Lower leg skin (tissue), 4 donors: ENCODE measurements around the gene RPL4. TPM values are rescaled to one million over a fixed set of nuclear protein-coding genes. Genes with fewer than 3 reads are reported as not detected.

Experiments used
- DNase-seq, 2 donors: peaks; one replicate each; pipeline ENCODE4 v3.0.0-alpha.2; 2019; ENCODE audit warnings: low spot score in 2 of 2
- H3K4me3 ChIP-seq: fragments of 200-600 bp; sonication (generic); 2 replicates; pipeline ENCODE4 v1.5.1; 2017; ENCODE audit warnings: mild to moderate bottlenecking, low read depth; ENCODE audit not compliant: poor library complexity, severe bottlenecking
- CTCF ChIP-seq, 3 donors: fragments of 450-650 bp; IDR thresholded peaks; one replicate each; pipeline ENCODE4 v1.5.1; 2016; ENCODE audit warnings: antibody characterized with exemption in 3 of 3, mild to moderate bottlenecking in 3 of 3, moderate library complexity in 2 of 3
- POLR2A ChIP-seq, 2 donors: fragments of 450-650 bp; IDR thresholded peaks; one replicate each; pipeline ENCODE4 v1.6.1; 2016 to 2017; ENCODE audit warnings: antibody characterized with exemption in 2 of 2, mild to moderate bottlenecking in 1 of 2, moderate library complexity in 1 of 2
- WGBS, 2 donors: methylation state at CpG; one replicate each; pipeline ENCODE4 v1.1.5; 2018; 5-methylcytosine and 5-hydroxymethylcytosine counted together
- intact Hi-C: fragments of 100-400 bp; cut with DNase I; formaldehyde crosslinking; loops from one replicate; pipeline ENCODE4 v1.15.0; 2023; ENCODE audit warnings: low total_unique reads
- total RNA-seq, 4 donors: library from RNA; depleted of rRNA; stranded (reverse); fragments of >200 nt; gene quantifications; one replicate each; pipeline ENCODE4 v1.1.0, GENCODE V29; 2016

Gene RPL4
- total RNA-seq, 4 donors from 2014 or later, result 4,479 to 8,244 (median 6,347) TPM

DNA sequence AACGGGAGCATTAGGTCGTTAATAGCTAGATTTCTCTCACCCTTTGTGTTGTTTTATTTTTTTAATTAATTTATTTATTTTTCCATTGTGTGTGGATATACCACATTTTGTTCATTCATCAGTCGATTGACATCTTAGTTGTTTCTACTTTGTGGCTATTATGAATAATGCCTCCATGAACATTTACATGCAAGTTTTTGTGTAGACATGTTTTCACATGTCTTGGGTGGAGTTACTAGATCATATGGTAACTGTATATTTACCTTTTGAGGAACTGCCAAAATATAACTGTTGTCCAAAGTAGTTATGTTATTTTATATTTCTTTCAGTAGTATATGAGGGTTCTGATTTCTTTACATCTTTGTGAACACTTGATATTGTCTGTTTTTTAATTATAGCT is 19.3 kb upstream of the RPL4 start:
- WGBS, 2 donors, result 80 to 84% methylated on average over 3 of the region's 3 CpGs
- no peak for DNase-seq
- intact Hi-C loops, result no loop called here
- no peak overlapping the region for H3K4me3 ChIP-seq
- no peak for TF ChIP-seq POLR2A (IDR thresholded peaks at IDR 0.05)
- no peak for TF ChIP-seq CTCF (IDR thresholded peaks at IDR 0.05)

DNA sequence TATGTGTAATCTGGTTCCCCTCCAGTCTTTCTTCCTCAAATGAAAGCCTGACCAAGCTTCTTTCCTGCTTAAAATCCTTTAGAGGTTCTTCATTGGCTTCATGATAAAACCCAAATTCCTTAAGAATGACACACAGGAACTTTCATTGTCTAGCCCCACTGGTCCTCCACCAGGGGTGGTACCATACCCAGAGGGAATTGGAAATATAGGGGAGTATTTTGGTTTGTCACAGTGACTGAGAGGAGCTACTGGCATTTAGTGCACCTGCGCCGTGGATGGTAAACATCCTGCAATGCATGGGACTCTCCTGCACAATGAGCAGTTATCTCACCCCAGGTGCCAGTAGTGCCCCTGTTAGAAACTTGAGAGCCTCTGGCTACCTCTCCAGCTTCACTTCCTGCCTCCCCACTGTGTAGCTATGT is 11.3 kb upstream of the RPL4 start:
- DNase-seq, result no peak
- no peak overlapping the region for H3K4me3 ChIP-seq
- intact Hi-C loops, result no loop called here
- TF ChIP-seq CTCF (IDR thresholded peaks at IDR 0.05) (no peak), POLR2A (IDR thresholded peaks at IDR 0.05) (no peak)
- WGBS, 2 donors, result 90 to 97% methylated on average over 2 of the region's 2 CpGs

- intact Hi-C loops, result no loop called here
These were observed 9.9 kb upstream of the RPL4 start for GRCh38 chr15:66514586-66514985.

GRCh38 chr15:66508293-66508883 is 3.7 kb upstream of the RPL4 start:
- TF ChIP-seq CTCF (IDR thresholded peaks at IDR 0.05), result no peak
- TF ChIP-seq POLR2A (IDR thresholded peaks at IDR 0.05), result no peak
- WGBS, 2 donors, result 91 to 92% methylated on average over 3 of the region's 3 CpGs
- H3K4me3 ChIP-seq, result no peak overlapping the region
- no peak for DNase-seq
- intact Hi-C loops, result no loop called here

More at GRCh38 chr15:66514586-66514985, 9.9 kb upstream of the RPL4 start:
- no peak overlapping the region for H3K4me3 ChIP-seq
- WGBS, 2 donors, result 80 to 85% methylated on average over 3 of the region's 3 CpGs
- no peak for DNase-seq
- TF ChIP-seq CTCF (IDR thresholded peaks at IDR 0.05) (no peak), POLR2A (IDR thresholded peaks at IDR 0.05) (no peak)

- WGBS, 2 donors, result 33 to 42% methylated on average over 4 of the region's 4 CpGs
- TF ChIP-seq POLR2A (IDR thresholded peaks at IDR 0.05) (no peak), CTCF (IDR thresholded peaks at IDR 0.05) (no peak)
- intact Hi-C loops, result no loop called here
- H3K4me3 ChIP-seq, result peak overlapping the region; percentile 78
- DNase-seq, result no peak
These were observed 1.2 kb upstream of the RPL4 start for GRCh38 chr15:66505818-66506217.

DNA sequence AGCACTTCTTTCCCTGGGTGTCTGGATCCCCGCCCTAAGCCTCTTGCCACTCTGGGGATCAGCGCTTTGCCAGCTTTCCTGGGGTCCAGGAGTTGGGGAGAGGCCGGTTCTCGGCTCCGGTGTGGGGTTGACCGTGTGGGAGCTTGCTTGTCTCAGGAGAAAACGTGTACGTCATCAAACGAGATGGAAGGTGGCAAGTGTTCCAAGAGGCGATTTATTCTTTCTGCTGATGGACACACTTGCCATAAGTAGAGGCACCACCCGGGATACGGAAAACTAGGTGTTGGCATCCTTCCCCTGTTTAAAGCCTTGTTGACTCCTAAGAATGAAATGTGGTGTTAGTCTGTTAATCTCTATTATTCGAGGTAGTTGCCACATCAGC is 766 bp upstream of the RPL4 start:
- intact Hi-C loops, result no loop called here
- H3K4me3 ChIP-seq, result peak overlapping the region; percentile 78
- WGBS, 2 donors, result 0 to 2% methylated on average over 13 of the region's 13 CpGs

More for the DNA sequence above, 766 bp upstream of the RPL4 start:
- peak in 1 of 2 donors; percentile 75 for DNase-seq
- TF ChIP-seq CTCF (IDR thresholded peaks at IDR 0.05) (no peak), POLR2A (IDR thresholded peaks at IDR 0.05) (no peak)
